PC-9 (cell line): ENCODE results near the gene TJP2. TPM values are rescaled to one million over a fixed set of nuclear protein-coding genes. Genes with fewer than 3 reads are reported as not detected.

ENCODE experiments used
- BruUV-seq: library from RNA; stranded (reverse); fragments of 400-500 nt; replicated peaks from 2 replicates; lab custom pipeline; 2021; lab: Mats Ljungman, UMichigan
- CTCF ChIA-PET: fragments of 300-600 bp; sonication (Branson Sonifier 250); formaldehyde crosslinking; loops from one replicate; lab custom pipeline; 2022; ENCODE audit warnings: antibody characterized with exemption; lab: Charles Lee
- POLR2A ChIA-PET: fragments of 300-600 bp; sonication (Branson Sonifier 250); formaldehyde crosslinking; loops from one replicate; lab custom pipeline; 2022; ENCODE audit warnings: antibody characterized with exemption; ENCODE audit not compliant: unreplicated experiment; lab: Charles Lee
- DNase-seq, 2 experiments: peaks; one replicate each; pipeline versions ENCODE4 v3.0.0 to v3.0.0-alpha.2; 2015 to 2022; ENCODE audit warnings: mixed read lengths in 1 of 2
- H2AFZ ChIP-seq: fragments of 200-600 bp; sonication (generic); 2 replicates; pipeline ENCODE4 v1.8.1; 2017; ENCODE audit warnings: antibody characterized with exemption
- H3F3A ChIP-seq: fragments of 200-600 bp; sonication (generic); 2 replicates; pipeline ENCODE4 v1.8.1; 2017; ENCODE audit warnings: antibody characterized with exemption, mild to moderate bottlenecking, low read depth; ENCODE audit not compliant: insufficient read depth
- H3K27ac ChIP-seq: fragments of 200-600 bp; sonication (generic); 2 replicates; pipeline ENCODE4 v1.6.1; 2016; ENCODE audit warnings: mixed run types
- H3K27me3 ChIP-seq: fragments of 200-600 bp; sonication (generic); 2 replicates; pipeline ENCODE4 v1.6.1; 2016; ENCODE audit warnings: low read depth, mixed run types; ENCODE audit not compliant: insufficient read depth
- H3K36me3 ChIP-seq: fragments of 200-600 bp; sonication (generic); 2 replicates; pipeline ENCODE4 v1.6.1; 2016; ENCODE audit warnings: low read depth, mixed run types
- H3K4me1 ChIP-seq: fragments of 200-600 bp; sonication (generic); replicated peaks from 2 replicates; pipeline ENCODE4 v1.6.1; 2016; ENCODE audit warnings: mixed run types; ENCODE audit not compliant: insufficient read depth
- H3K4me2 ChIP-seq: fragments of 200-600 bp; sonication (generic); 2 replicates; pipeline ENCODE4 v1.6.1; 2017; ENCODE audit warnings: mixed run types
- H3K4me3 ChIP-seq: fragments of 200-600 bp; sonication (generic); 2 replicates; pipeline ENCODE4 v1.6.1; 2016; ENCODE audit warnings: mixed run types
- H3K79me2 ChIP-seq: fragments of 200-600 bp; sonication (generic); 2 replicates; pipeline ENCODE4 v1.6.1; 2017; ENCODE audit warnings: low read depth, mixed run types
- H3K9me2 ChIP-seq: fragments of 200-600 bp; sonication (generic); 2 replicates; pipeline ENCODE4 v1.8.1; 2017; ENCODE audit warnings: mild to moderate bottlenecking; ENCODE audit not compliant: insufficient read depth
- H3K9me3 ChIP-seq: fragments of 200-600 bp; sonication (generic); 2 replicates; pipeline ENCODE4 v1.8.1; 2016; ENCODE audit warnings: low read depth; ENCODE audit not compliant: insufficient read depth
- H4K20me1 ChIP-seq: fragments of 200-600 bp; sonication (generic); 2 replicates; pipeline ENCODE4 v1.8.1; 2017; ENCODE audit not compliant: insufficient read depth
- CTCF ChIP-seq: fragments of 200-600 bp; sonication (generic); conservative IDR thresholded peaks from 2 replicates; pipeline ENCODE4 v1.6.1; 2017; ENCODE audit warnings: mixed run types, antibody characterized with exemption, mild to moderate bottlenecking, moderate library complexity
- EZH2 ChIP-seq: fragments of 200-600 bp; sonication (generic); IDR thresholded peaks from 2 replicates; pipeline ENCODE4 v1.8.0; 2017; ENCODE audit warnings: antibody characterized with exemption, low read depth
- intact Hi-C: fragments of 100-400 bp; cut with micrococcal nuclease; formaldehyde crosslinking; loops from one replicate; pipeline ENCODE4 v1.10.0; 2022; ENCODE audit not compliant: unreplicated experiment
- total RNA-seq: library from RNA; stranded (reverse); gene quantifications from 2 replicates; pipeline ENCODE4 v1.2.3, GENCODE V29; 2021

TJP2 gene
- total RNA-seq, 1 experiment from 2014 or later = 143 TPM

- H3K79me2 ChIP-seq = peaks cover 85% of the 10 kb centered on the region
- no peak for DNase-seq
- CTCF ChIA-PET = no interaction called here
- no peaks in the 10 kb centered on the region for H3F3A ChIP-seq
- H3K9me2 ChIP-seq = no peaks in the 10 kb centered on the region
- H3K4me2 ChIP-seq = no peak overlapping the region
- no peak overlapping the region for H3K27ac ChIP-seq
- H3K4me3 ChIP-seq = no peak overlapping the region
- POLR2A ChIA-PET = no interaction called here
- peaks cover 19% of the 10 kb centered on the region; the same call in 1 of the 2 replicates for H3K36me3 ChIP-seq
- H2AFZ ChIP-seq = no peak overlapping the region
- no TSS peak for BruUV-seq
- H3K9me3 ChIP-seq = no peaks in the 10 kb centered on the region
- TF ChIP-seq EZH2 (no peak), CTCF (no peak)
- H4K20me1 ChIP-seq = peaks cover 10% of the 10 kb centered on the region; the same call in 1 of the 2 replicates
- no peaks in the 10 kb centered on the region for H3K27me3 ChIP-seq
- H3K4me1 ChIP-seq = no peaks in the 10 kb centered on the region
- intact Hi-C loops = no loop called here
Measured at GRCh38 chr9:69139596-69139995, 34.5 kb upstream of the TJP2 start.

- ChIA-PET POLR2A (interaction anchor here (0.6 kb wide), 1 partner anchor 65 kb away, joined by 11 read pairs; no protein-coding TSS in a partner anchor), CTCF (no interaction called here)
- no peaks in the 10 kb centered on the region for H3K27me3 ChIP-seq
- peaks cover 18% of the 10 kb centered on the region; the same call in 1 of the 2 replicates for H3K36me3 ChIP-seq
- H3K9me2 ChIP-seq = no peaks in the 10 kb centered on the region
- TF ChIP-seq CTCF (no peak), EZH2 (no peak)
- H3K4me2 ChIP-seq = no peak overlapping the region
- H3F3A ChIP-seq = no peaks in the 10 kb centered on the region
- H3K79me2 ChIP-seq = peaks cover 85% of the 10 kb centered on the region
- H3K27ac ChIP-seq = no peak overlapping the region
- H3K4me3 ChIP-seq = no peak overlapping the region
- no peak overlapping the region for H2AFZ ChIP-seq
- no TSS peak for BruUV-seq
- H4K20me1 ChIP-seq = peaks cover 7% of the 10 kb centered on the region; the same call in 1 of the 2 replicates
- no peaks in the 10 kb centered on the region for H3K4me1 ChIP-seq
- intact Hi-C loops = no loop called here
- no peaks in the 10 kb centered on the region for H3K9me3 ChIP-seq
- DNase-seq = no peak
Measured at GRCh38 chr9:69140123-69140735, 33.8 kb upstream of the TJP2 start.

GRCh38 chr9:69141851-69142250 is 32.2 kb upstream of the TJP2 start:
- Histone ChIP-seq H3K79me2 (peaks cover 85% of the 10 kb centered on the region), H3K4me1 (no peaks in the 10 kb centered on the region), H3K9me2 (no peaks in the 10 kb centered on the region), H3K9me3 (no peaks in the 10 kb centered on the region), H4K20me1 (0 out of 2 replicates have a peak, but pooled peaks cover 3% of the 10 kb centered on the region), H3K36me3 (0 out of 2 replicates have a peak, but pooled peaks cover 9% of the 10 kb centered on the region), H3K4me2 (no peak overlapping the region), H3K27ac (no peak overlapping the region), H3K4me3 (no peak overlapping the region), H3K27me3 (no peaks in the 10 kb centered on the region), H3F3A (no peaks in the 10 kb centered on the region), H2AFZ (no peak overlapping the region)
- POLR2A ChIA-PET = no interaction called here
- intact Hi-C loops = no loop called here
- no peak for TF ChIP-seq EZH2
- no peak for TF ChIP-seq CTCF
- DNase-seq = no peak
- CTCF ChIA-PET = no interaction called here
- no TSS peak for BruUV-seq
